ENCODE measurements around the gene TSPAN11.

The TSPAN11 gene

GRCh38 chr12:31035226-31035625 lies 108.7 kb downstream of the TSPAN11 start (continued):
- TF ChIP-seq POU6F1 (CRISPR knock-in tag; IDR thresholded peaks at IDR 0.05; ENCODE audit: borderline replicate concordance, low read depth) = no peak
- TF ChIP-seq PPARA (CRISPR knock-in tag; IDR thresholded peaks at IDR 0.05; ENCODE audit: borderline replicate concordance) = no peak
- no peak for TF ChIP-seq ZFP3 (CRISPR knock-in tag; IDR thresholded peaks at IDR 0.05)
- no peak for TF ChIP-seq ISL1 (CRISPR knock-in tag; IDR thresholded peaks at IDR 0.05)
- no peak for TF ChIP-seq CSRNP3 (CRISPR knock-in tag; IDR thresholded peaks at IDR 0.05)

- TF ChIP-seq ZC3H10 (CRISPR knock-in tag; IDR thresholded peaks at IDR 0.05) (no peak), OSR1 (CRISPR knock-in tag; IDR thresholded peaks at IDR 0.05) (no peak), CSRNP3 (CRISPR knock-in tag; IDR thresholded peaks at IDR 0.05) (no peak), ZFP30 (CRISPR knock-in tag; IDR thresholded peaks at IDR 0.05) (no peak), ARNTL (CRISPR knock-in tag; IDR thresholded peaks at IDR 0.05; ENCODE audit: borderline replicate concordance, low read depth) (no peak), ZNF565 (CRISPR knock-in tag; conservative IDR thresholded peaks at IDR 0.05; ENCODE audit: low read depth) (no peak), CSDC2 (CRISPR knock-in tag; IDR thresholded peaks at IDR 0.05) (no peak), CREB5 (CRISPR knock-in tag; IDR thresholded peaks at IDR 0.05; ENCODE audit: low read depth) (no peak), BACH2 (CRISPR knock-in tag; IDR thresholded peaks at IDR 0.05; ENCODE audit: borderline replicate concordance) (no peak), TSHZ2 (CRISPR knock-in tag; IDR thresholded peaks at IDR 0.05) (no peak), TCF4 (CRISPR knock-in tag; IDR thresholded peaks at IDR 0.05; ENCODE audit: borderline replicate concordance) (no peak), SNAI2 (CRISPR knock-in tag; IDR thresholded peaks at IDR 0.05) (no peak), ZNF70 (CRISPR knock-in tag; IDR thresholded peaks at IDR 0.05) (no peak), PPARA (CRISPR knock-in tag; IDR thresholded peaks at IDR 0.05; ENCODE audit: borderline replicate concordance) (no peak), ISL1 (CRISPR knock-in tag; IDR thresholded peaks at IDR 0.05) (no peak), PATZ1 (CRISPR knock-in tag; IDR thresholded peaks at IDR 0.05; ENCODE audit: borderline replicate concordance) (no peak)
- peak; percentile 68 for ATAC-seq
Measured at GRCh38 chr12:31035967-31036665, 109.6 kb downstream of the TSPAN11 start.

GRCh38 chr12:31037028-31037427 lies 110.5 kb downstream of the TSPAN11 start:
- no peak for ATAC-seq

More at GRCh38 chr12:31037028-31037427, 110.5 kb downstream of the TSPAN11 start:
- TF ChIP-seq ARNTL (CRISPR knock-in tag; IDR thresholded peaks at IDR 0.05; ENCODE audit: borderline replicate concordance, low read depth) = no peak
- TF ChIP-seq TOX (CRISPR knock-in tag; IDR thresholded peaks at IDR 0.05; ENCODE audit: borderline replicate concordance) = no peak
- no peak for TF ChIP-seq CSRNP3 (CRISPR knock-in tag; IDR thresholded peaks at IDR 0.05)
- TF ChIP-seq ESRRG (CRISPR knock-in tag; IDR thresholded peaks at IDR 0.05) = no peak
- TF ChIP-seq BACH2 (CRISPR knock-in tag; IDR thresholded peaks at IDR 0.05; ENCODE audit: borderline replicate concordance) = no peak
- no peak for TF ChIP-seq CREB5 (CRISPR knock-in tag; IDR thresholded peaks at IDR 0.05; ENCODE audit: low read depth)
- TF ChIP-seq ZNF8 (CRISPR knock-in tag; IDR thresholded peaks at IDR 0.05) = no peak
- TF ChIP-seq OSR1 (CRISPR knock-in tag; IDR thresholded peaks at IDR 0.05) = no peak

All from SK-N-SH treated with all-trans-retinoic acid at 6 μM for 48 hours (cell line).